Natural killer cell (primary cell): Measurements from ENCODE around the gene CGNL1. TPM values are rescaled to one million over a fixed set of nuclear protein-coding genes. Genes with fewer than 3 reads are reported as not detected.

ENCODE experiments used
- ATAC-seq, 3 donors: fragments of 150-1000 bp in 2 of 3; fragments of 200-7000 bp in 1 of 3; cut with Tn5 transposase; 1 replicate in 1 of 3; 2 replicates in 2 of 3; pipeline ENCODE4 v1.10.0; 2021; ENCODE audit warnings: mild to moderate bottlenecking in 2 of 3, moderate library complexity in 2 of 3
- DNase-seq, 2 donors: peaks; one replicate each; pipeline versions ENCODE4 v3.0.0 to v3.0.0-alpha.2; 2013 to 2021; ENCODE audit warnings: mixed read lengths in 1 of 2
- H3K27ac ChIP-seq: one replicate; pipeline ENCODE4 v1.5.1; 2013; ENCODE audit warnings: mild to moderate bottlenecking, low read length
- H3K27me3 ChIP-seq: one replicate; pipeline ENCODE4 v1.6.1; 2013; ENCODE audit warnings: low read length; ENCODE audit not compliant: control insufficient read depth, insufficient read depth
- H3K36me3 ChIP-seq: one replicate; pipeline ENCODE4 v1.6.1; 2013; ENCODE audit warnings: low read length; ENCODE audit not compliant: control insufficient read depth, insufficient read depth
- H3K4me1 ChIP-seq: one replicate; pipeline ENCODE4 v1.6.1; 2013; ENCODE audit warnings: low read length; ENCODE audit not compliant: control insufficient read depth, insufficient read depth
- H3K4me3 ChIP-seq: one replicate; pipeline ENCODE4 v1.5.1; 2013; ENCODE audit warnings: low read length
- H3K9me3 ChIP-seq: one replicate; pipeline ENCODE4 v1.6.1; 2013; ENCODE audit warnings: low read length; ENCODE audit not compliant: control insufficient read depth, insufficient read depth
- H3K27ac Mint-ChIP-seq, 2 donors: one replicate each; pipeline ENCODE4 v1.8.0; 2022; ENCODE audit warnings: mild to moderate bottlenecking in 2 of 2, mixed read lengths in 2 of 2, moderate library complexity in 1 of 2
- H3K27me3 Mint-ChIP-seq, 2 donors: one replicate each; pipeline ENCODE4 v1.8.0; 2022; ENCODE audit warnings: low read depth in 2 of 2, mixed read lengths in 2 of 2
- H3K36me3 Mint-ChIP-seq: one replicate; pipeline ENCODE4 v1.8.0; 2022; ENCODE audit warnings: mixed read lengths
- H3K4me1 Mint-ChIP-seq, 2 donors: one replicate each; pipeline ENCODE4 v1.8.0; 2022; ENCODE audit warnings: mixed read lengths in 2 of 2
- H3K4me3 Mint-ChIP-seq: one replicate; pipeline ENCODE4 v1.8.0; 2022; ENCODE audit warnings: mild to moderate bottlenecking, moderate library complexity, mixed read lengths
- H3K9me3 Mint-ChIP-seq, 2 donors: one replicate each; pipeline ENCODE4 v1.8.0; 2022; ENCODE audit warnings: mixed read lengths in 2 of 2
- WGBS: methylation state at CpG from one replicate; pipeline ENCODE4 v1.1.7; 2013; ENCODE audit warnings: missing lambda C conversion rate; ENCODE audit not compliant: insufficient coverage; 5-methylcytosine and 5-hydroxymethylcytosine counted together
- intact Hi-C: fragments of 100-400 bp; cut with micrococcal nuclease; formaldehyde crosslinking; loops from one replicate; pipeline ENCODE4 v1.14.2; 2022
- total RNA-seq, 4 donors: library from RNA; stranded (reverse); fragments of 120-200 nt in 1 of 4; gene quantifications; one replicate each; pipeline versions ENCODE4 v1.2.3 to v1.2.4, GENCODE V29; 2013 to 2022
- TF ChIP-seq, protein P1 (sequence below): fragments of 200-600 bp; IDR thresholded peaks from one replicate; pipeline ENCODE4 v1.8.0; 2022; ENCODE audit warnings: antibody characterized with exemption

Gene CGNL1
- total RNA-seq, 3 donors from 2014 or later (not counting 1 experiment from before 2014, with no cell fraction given), result not detected

DNA sequence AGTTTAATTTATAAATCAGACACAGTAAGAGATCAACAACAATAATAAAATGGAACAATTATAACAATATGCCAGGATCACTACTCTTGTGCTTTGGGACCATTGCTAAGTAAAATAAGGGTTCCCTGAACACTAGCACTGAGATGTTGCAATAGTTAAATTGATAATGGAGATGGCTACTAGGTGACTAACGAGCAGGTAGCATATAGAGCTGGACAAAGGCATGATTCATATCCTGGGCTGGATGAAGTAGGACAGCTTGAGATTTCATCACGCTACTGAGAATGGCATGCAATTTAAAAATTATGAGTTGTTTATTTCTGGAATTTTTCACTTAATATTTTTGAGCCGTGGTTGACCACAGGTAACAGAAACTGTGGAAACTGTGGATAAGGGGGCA is 194.7 kb downstream of the CGNL1 start:
- no peaks in the 10 kb centered on the region for H3K4me1 Mint-ChIP-seq
- peaks cover under 1% of the 10 kb centered on the region for H3K4me1 ChIP-seq
- no peaks in the 10 kb centered on the region for H3K9me3 Mint-ChIP-seq
- no peak overlapping the region for H3K27ac ChIP-seq
- H3K4me3 ChIP-seq, result no peak overlapping the region
- H3K36me3 ChIP-seq, result no peaks in the 10 kb centered on the region
- H3K27me3 ChIP-seq, result no peaks in the 10 kb centered on the region
- TF ChIP-seq, protein P1, sequence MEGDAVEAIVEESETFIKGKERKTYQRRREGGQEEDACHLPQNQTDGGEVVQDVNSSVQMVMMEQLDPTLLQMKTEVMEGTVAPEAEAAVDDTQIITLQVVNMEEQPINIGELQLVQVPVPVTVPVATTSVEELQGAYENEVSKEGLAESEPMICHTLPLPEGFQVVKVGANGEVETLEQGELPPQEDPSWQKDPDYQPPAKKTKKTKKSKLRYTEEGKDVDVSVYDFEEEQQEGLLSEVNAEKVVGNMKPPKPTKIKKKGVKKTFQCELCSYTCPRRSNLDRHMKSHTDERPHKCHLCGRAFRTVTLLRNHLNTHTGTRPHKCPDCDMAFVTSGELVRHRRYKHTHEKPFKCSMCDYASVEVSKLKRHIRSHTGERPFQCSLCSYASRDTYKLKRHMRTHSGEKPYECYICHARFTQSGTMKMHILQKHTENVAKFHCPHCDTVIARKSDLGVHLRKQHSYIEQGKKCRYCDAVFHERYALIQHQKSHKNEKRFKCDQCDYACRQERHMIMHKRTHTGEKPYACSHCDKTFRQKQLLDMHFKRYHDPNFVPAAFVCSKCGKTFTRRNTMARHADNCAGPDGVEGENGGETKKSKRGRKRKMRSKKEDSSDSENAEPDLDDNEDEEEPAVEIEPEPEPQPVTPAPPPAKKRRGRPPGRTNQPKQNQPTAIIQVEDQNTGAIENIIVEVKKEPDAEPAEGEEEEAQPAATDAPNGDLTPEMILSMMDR, result no peak
- peaks cover 23 to 26% of the 10 kb centered on the region in 2 donors for H3K27me3 Mint-ChIP-seq
- ATAC-seq (no peak), DNase-seq (no peak)
- intact Hi-C loops, result no loop called here
- H3K9me3 ChIP-seq, result no peaks in the 10 kb centered on the region
- no peak overlapping the region for H3K27ac Mint-ChIP-seq
- no peak overlapping the region for H3K4me3 Mint-ChIP-seq
- no peaks in the 10 kb centered on the region for H3K36me3 Mint-ChIP-seq
- WGBS, result 92% methylated on average over 3 of the region's 3 CpGs

- no peak for DNase-seq
- H3K4me1 Mint-ChIP-seq, result no peaks in the 10 kb centered on the region
Observed at GRCh38 chr15:57571725-57572124, 195.4 kb downstream of the CGNL1 start.

GRCh38 chr15:57572468-57572867 is 196.2 kb downstream of the CGNL1 start:
- Mint-ChIP-seq H3K27me3 (peaks cover 20 to 36% of the 10 kb centered on the region in 2 donors), H3K36me3 (no peaks in the 10 kb centered on the region), H3K4me3 (no peak overlapping the region), H3K9me3 (no peaks in the 10 kb centered on the region), H3K4me1 (no peaks in the 10 kb centered on the region), H3K27ac (no peak overlapping the region)
- TF ChIP-seq, protein P1, result no peak
- H3K36me3 ChIP-seq, result no peaks in the 10 kb centered on the region
- no peak overlapping the region for H3K27ac ChIP-seq
- DNase-seq (no peak), ATAC-seq (no peak)
- no peak overlapping the region for H3K4me3 ChIP-seq
- whole genome bisulfite sequencing, result 100% methylated on average over 2 of the region's 3 CpGs
- no peaks in the 10 kb centered on the region for H3K27me3 ChIP-seq
- no peaks in the 10 kb centered on the region for H3K9me3 ChIP-seq
- intact Hi-C loops, result no loop called here
- no peaks in the 10 kb centered on the region for H3K4me1 ChIP-seq

More at GRCh38 chr15:57571725-57572124, 195.4 kb downstream of the CGNL1 start:
- Mint-ChIP-seq H3K27me3 (peaks cover 18 to 29% of the 10 kb centered on the region in 2 donors), H3K27ac (no peak overlapping the region), H3K4me3 (no peak overlapping the region), H3K36me3 (no peaks in the 10 kb centered on the region), H3K9me3 (no peaks in the 10 kb centered on the region)
- intact Hi-C loops, result no loop called here
- H3K27ac ChIP-seq, result no peak overlapping the region
- no peaks in the 10 kb centered on the region for H3K9me3 ChIP-seq
- no peak overlapping the region for H3K4me3 ChIP-seq
- H3K4me1 ChIP-seq, result no peaks in the 10 kb centered on the region
- WGBS, result 93% methylated on average over 7 of the region's 7 CpGs
- no peaks in the 10 kb centered on the region for H3K36me3 ChIP-seq
- TF ChIP-seq, protein P1, result no peak
- ATAC-seq, result no peak
- H3K27me3 ChIP-seq, result no peaks in the 10 kb centered on the region

GRCh38 chr15:57573151-57573550 is 196.8 kb downstream of the CGNL1 start:
- Mint-ChIP-seq H3K36me3 (no peaks in the 10 kb centered on the region), H3K27ac (no peak overlapping the region), H3K4me3 (no peak overlapping the region), H3K27me3 (peaks cover 26 to 40% of the 10 kb centered on the region in 2 donors), H3K4me1 (no peaks in the 10 kb centered on the region), H3K9me3 (no peaks in the 10 kb centered on the region)
- intact Hi-C loops, result no loop called here
- H3K36me3 ChIP-seq, result no peaks in the 10 kb centered on the region
- H3K27me3 ChIP-seq, result no peaks in the 10 kb centered on the region
- no peak overlapping the region for H3K4me3 ChIP-seq
- WGBS, result 78% methylated on average over 2 of the region's 4 CpGs
- DNase-seq (no peak), ATAC-seq (no peak)
- H3K4me1 ChIP-seq, result no peaks in the 10 kb centered on the region
- TF ChIP-seq, protein P1, result no peak
- H3K9me3 ChIP-seq, result no peaks in the 10 kb centered on the region
- no peak overlapping the region for H3K27ac ChIP-seq
